OCI-LY1 (cell line): ENCODE results near the gene UFD1.

Source experiments
- H2AFZ ChIP-seq: fragments of 200-600 bp; sonication (generic), shearing (Covaris generic); 2 replicates; pipeline ENCODE4 v1.6.0; 2014; ENCODE audit warnings: antibody characterized with exemption, mild to moderate bottlenecking, low read length
- H3F3A ChIP-seq: fragments of 200-600 bp; sonication (generic), shearing (Covaris generic); 2 replicates; pipeline ENCODE4 v1.6.0; 2014; ENCODE audit warnings: mild to moderate bottlenecking, antibody characterized with exemption, low read length, moderate library complexity; ENCODE audit not compliant: insufficient read depth
- H3K27ac ChIP-seq: fragments of 200-600 bp; sonication (generic); 2 replicates; pipeline ENCODE4 v1.5.1; 2014; ENCODE audit warnings: low read length, mixed run types, mild to moderate bottlenecking, low read depth; ENCODE audit not compliant: poor library complexity, severe bottlenecking
- H3K27me3 ChIP-seq: fragments of 200-600 bp; sonication (generic); 2 replicates; pipeline ENCODE4 v1.6.0; 2014; ENCODE audit warnings: antibody characterized with exemption, mild to moderate bottlenecking, low read length, moderate library complexity; ENCODE audit not compliant: insufficient read depth
- H3K36me3 ChIP-seq: fragments of 200-600 bp; sonication (generic); 2 replicates; pipeline ENCODE4 v1.6.1; 2014; ENCODE audit warnings: mild to moderate bottlenecking, antibody characterized with exemption, low read length, moderate library complexity, mixed read lengths; ENCODE audit not compliant: insufficient read depth
- H3K4me1 ChIP-seq: fragments of 200-600 bp; sonication (generic); 2 replicates; pipeline ENCODE4 v1.5.1; 2014; ENCODE audit warnings: mild to moderate bottlenecking, low read length, moderate library complexity; ENCODE audit not compliant: insufficient read depth, severe bottlenecking
- H3K4me2 ChIP-seq: fragments of 200-600 bp; sonication (generic), shearing (Covaris generic); 2 replicates; pipeline ENCODE4 v1.6.1; 2014; ENCODE audit warnings: low read length
- H3K4me3 ChIP-seq: fragments of 200-600 bp; sonication (generic); 2 replicates; pipeline ENCODE4 v1.5.1; 2014; ENCODE audit warnings: low read length, low read depth, mild to moderate bottlenecking, mixed read lengths; ENCODE audit not compliant: poor library complexity, severe bottlenecking
- H3K79me2 ChIP-seq: fragments of 200-600 bp; shearing (Covaris generic); 2 replicates; pipeline ENCODE4 v1.6.1; 2016; ENCODE audit warnings: mixed run types, low read length, mixed read lengths; ENCODE audit not compliant: insufficient read depth
- H3K9ac ChIP-seq: fragments of 200-600 bp; sonication (generic), shearing (Covaris generic); 2 replicates; pipeline ENCODE4 v1.6.1; 2014; ENCODE audit warnings: mild to moderate bottlenecking, low read length, mixed read lengths
- H3K9me2 ChIP-seq: fragments of 200-600 bp; sonication (generic), shearing (Covaris generic); 2 replicates; pipeline ENCODE4 v1.6.1; 2014; ENCODE audit warnings: low read depth, mild to moderate bottlenecking, low read length, mixed read lengths
- H3K9me3 ChIP-seq: fragments of 200-600 bp; shearing (Covaris generic); 2 replicates; pipeline ENCODE4 v1.6.1; 2014; ENCODE audit warnings: low read length, mixed read lengths
- H4K20me1 ChIP-seq: fragments of 200-600 bp; sonication (generic), shearing (Covaris generic); 2 replicates; pipeline ENCODE4 v1.6.0; 2016; ENCODE audit warnings: mild to moderate bottlenecking, low read length; ENCODE audit not compliant: insufficient read depth
- EZH2 ChIP-seq: fragments of 200-600 bp; sonication (generic), shearing (Covaris generic); IDR thresholded peaks from 2 replicates; pipeline ENCODE4 v1.8.0; 2017; ENCODE audit warnings: borderline replicate concordance, mixed run types, mild to moderate bottlenecking, antibody characterized with exemption, low read length, moderate library complexity, mixed read lengths
- TF ChIP-seq, protein P1 (sequence below): fragments of 200-600 bp; sonication (generic), shearing (Covaris generic); IDR thresholded peaks from 2 replicates; pipeline ENCODE4 v1.5.1; 2017; ENCODE audit warnings: mild to moderate bottlenecking, antibody characterized with exemption, low read length, moderate library complexity, mixed read lengths

Gene UFD1

DNA sequence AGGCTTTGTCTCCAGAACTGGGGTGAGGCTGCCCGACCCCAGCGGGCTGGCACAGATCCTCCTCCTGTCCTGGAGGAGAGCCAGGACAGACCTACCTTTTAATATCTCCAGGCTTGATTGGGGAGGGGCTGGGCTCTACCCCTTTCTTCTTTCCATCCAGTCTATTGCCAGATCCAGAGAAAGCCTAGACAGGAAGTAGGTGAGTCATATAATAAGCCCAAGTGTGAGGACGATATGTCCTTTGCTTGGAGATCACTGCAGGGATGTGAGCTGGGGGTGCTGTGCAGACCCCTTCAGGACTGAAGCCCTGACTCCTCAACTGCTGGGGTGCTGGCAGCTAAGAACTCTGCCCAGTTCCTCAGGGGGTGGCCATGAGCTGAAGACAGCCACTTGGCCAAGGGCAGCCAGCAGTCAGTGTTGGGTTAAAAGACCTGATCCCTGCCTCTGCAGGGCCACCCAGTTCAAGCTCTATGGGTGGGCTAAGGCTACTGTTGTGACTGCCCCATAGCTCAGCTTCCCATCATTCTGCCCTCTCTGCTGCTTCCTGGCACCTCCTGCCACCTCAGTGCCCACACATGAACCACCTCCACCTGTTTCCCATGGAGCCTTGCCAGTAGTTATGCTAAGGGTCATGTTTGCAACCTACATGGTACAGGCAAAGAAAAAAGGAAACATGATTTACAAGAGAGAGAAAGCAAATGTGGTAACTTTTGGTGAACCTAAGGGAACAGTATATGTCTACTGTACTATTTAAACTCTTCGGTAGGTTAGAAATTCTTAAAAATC, 23.2 kb downstream of the UFD1 start:
- no peak for TF ChIP-seq EZH2
- TF ChIP-seq, protein P1, sequence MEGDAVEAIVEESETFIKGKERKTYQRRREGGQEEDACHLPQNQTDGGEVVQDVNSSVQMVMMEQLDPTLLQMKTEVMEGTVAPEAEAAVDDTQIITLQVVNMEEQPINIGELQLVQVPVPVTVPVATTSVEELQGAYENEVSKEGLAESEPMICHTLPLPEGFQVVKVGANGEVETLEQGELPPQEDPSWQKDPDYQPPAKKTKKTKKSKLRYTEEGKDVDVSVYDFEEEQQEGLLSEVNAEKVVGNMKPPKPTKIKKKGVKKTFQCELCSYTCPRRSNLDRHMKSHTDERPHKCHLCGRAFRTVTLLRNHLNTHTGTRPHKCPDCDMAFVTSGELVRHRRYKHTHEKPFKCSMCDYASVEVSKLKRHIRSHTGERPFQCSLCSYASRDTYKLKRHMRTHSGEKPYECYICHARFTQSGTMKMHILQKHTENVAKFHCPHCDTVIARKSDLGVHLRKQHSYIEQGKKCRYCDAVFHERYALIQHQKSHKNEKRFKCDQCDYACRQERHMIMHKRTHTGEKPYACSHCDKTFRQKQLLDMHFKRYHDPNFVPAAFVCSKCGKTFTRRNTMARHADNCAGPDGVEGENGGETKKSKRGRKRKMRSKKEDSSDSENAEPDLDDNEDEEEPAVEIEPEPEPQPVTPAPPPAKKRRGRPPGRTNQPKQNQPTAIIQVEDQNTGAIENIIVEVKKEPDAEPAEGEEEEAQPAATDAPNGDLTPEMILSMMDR, result no peak
- no peak overlapping the region for H3K4me3 ChIP-seq
- H3K9ac ChIP-seq, result no peak overlapping the region
- no peaks in the 10 kb centered on the region for H3K79me2 ChIP-seq
- H3K36me3 ChIP-seq, result peaks cover 91% of the 10 kb centered on the region
- H3K9me2 ChIP-seq, result no peaks in the 10 kb centered on the region
- no peak overlapping the region for H3K27ac ChIP-seq
- H4K20me1 ChIP-seq, result no peaks in the 10 kb centered on the region
- H3K4me2 ChIP-seq, result no peak overlapping the region
- H3K9me3 ChIP-seq, result no peaks in the 10 kb centered on the region
- no peak overlapping the region for H2AFZ ChIP-seq
- H3K4me1 ChIP-seq, result no peaks in the 10 kb centered on the region
- no peaks in the 10 kb centered on the region for H3F3A ChIP-seq
- H3K27me3 ChIP-seq, result no peaks in the 10 kb centered on the region

DNA sequence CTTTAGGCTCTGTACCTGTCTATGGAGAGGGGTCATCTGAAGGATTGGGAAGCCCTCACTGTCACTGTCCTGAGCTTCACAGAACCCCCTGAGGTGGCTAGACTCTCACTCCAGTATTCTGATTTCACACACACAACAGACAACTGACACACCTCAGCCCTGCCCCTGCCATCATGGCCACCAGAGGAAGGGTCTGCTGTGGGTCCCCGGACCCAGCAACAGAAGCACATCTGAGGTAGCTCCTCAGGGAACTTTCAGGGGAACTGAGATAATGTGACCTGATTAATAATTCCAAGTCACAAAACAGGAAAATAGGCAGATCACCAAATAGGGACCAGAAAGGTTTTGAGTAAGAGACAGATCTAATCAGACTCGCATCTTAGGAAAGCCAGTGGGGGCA, 24.0 kb downstream of the UFD1 start:
- Histone ChIP-seq H3K27ac (no peak overlapping the region), H3K4me2 (no peak overlapping the region), H3K36me3 (peaks cover 85% of the 10 kb centered on the region), H3F3A (no peaks in the 10 kb centered on the region), H3K4me3 (no peak overlapping the region), H3K9me2 (no peaks in the 10 kb centered on the region), H3K79me2 (no peaks in the 10 kb centered on the region), H3K9me3 (no peaks in the 10 kb centered on the region), H4K20me1 (no peaks in the 10 kb centered on the region), H3K9ac (no peak overlapping the region), H3K4me1 (no peaks in the 10 kb centered on the region), H3K27me3 (no peaks in the 10 kb centered on the region), H2AFZ (no peak overlapping the region)
- no peak for TF ChIP-seq EZH2
- TF ChIP-seq, protein P1, result no peak

GRCh38 chr22:19454156-19454555, 24.8 kb downstream of the UFD1 start:
- Histone ChIP-seq H3K4me1 (peaks cover under 1% of the 10 kb centered on the region), H3K79me2 (no peaks in the 10 kb centered on the region), H3K9me3 (no peaks in the 10 kb centered on the region), H3F3A (no peaks in the 10 kb centered on the region), H3K27ac (no peak overlapping the region), H2AFZ (no peak overlapping the region), H4K20me1 (no peaks in the 10 kb centered on the region), H3K9ac (no peak overlapping the region), H3K4me3 (no peak overlapping the region), H3K9me2 (no peaks in the 10 kb centered on the region), H3K27me3 (no peaks in the 10 kb centered on the region), H3K4me2 (no peak overlapping the region), H3K36me3 (peaks cover 81% of the 10 kb centered on the region)
- no peak for TF ChIP-seq EZH2
- TF ChIP-seq, protein P1, result no peak
